WTC11 (cell line): ENCODE data around the gene ZBTB20. TPM values are rescaled to one million over a fixed set of nuclear protein-coding genes. Genes with fewer than 3 reads are reported as not detected.

Experiments
- ATAC-seq: fragments of 200-7000 bp; cut with Tn5 transposase; 2 replicates; pipeline ENCODE4 v1.10.0; 2021; ENCODE audit warnings: mild to moderate bottlenecking, moderate library complexity
- CTCF ChIA-PET: fragments of 300-600 bp; sonication (Branson Sonifier 250); formaldehyde crosslinking; loops from one replicate; lab custom pipeline; 2021; ENCODE audit warnings: antibody characterized with exemption; lab: Charles Lee
- POLR2A ChIA-PET: fragments of 350-600 bp; sonication (Branson Sonifier 250); formaldehyde crosslinking; loops from one replicate; lab custom pipeline; 2021; ENCODE audit warnings: antibody characterized with exemption; lab: Charles Lee
- DNase-seq: peaks from one replicate; pipeline ENCODE4 v3.0.0; 2021; ENCODE audit warnings: low spot score
- H3K27ac Mint-ChIP-seq: 2 replicates; pipeline ENCODE4 v1.8.0; 2021; ENCODE audit warnings: mixed read lengths
- H3K27me3 Mint-ChIP-seq: 2 replicates; pipeline ENCODE4 v1.8.0; 2021; ENCODE audit warnings: low read depth, mild to moderate bottlenecking, moderate library complexity, mixed read lengths
- H3K36me3 Mint-ChIP-seq: 2 replicates; pipeline ENCODE4 v1.8.0; 2021; ENCODE audit warnings: mixed read lengths
- H3K4me1 Mint-ChIP-seq: 2 replicates; pipeline ENCODE4 v1.8.0; 2022; ENCODE audit warnings: mixed read lengths
- H3K4me3 Mint-ChIP-seq: 2 replicates; pipeline ENCODE4 v1.8.0; 2021; ENCODE audit warnings: mild to moderate bottlenecking, moderate library complexity, mixed read lengths
- H3K9me3 Mint-ChIP-seq: 2 replicates; pipeline ENCODE4 v1.8.0; 2021; ENCODE audit warnings: mixed read lengths
- ATF2 ChIP-seq: sonication (generic); formaldehyde crosslinking; IDR thresholded peaks from 2 replicates; pipeline ENCODE4 v1.8.1; 2022; ENCODE audit warnings: low read depth, missing genetic modification reagents, borderline replicate concordance
- ELF4 ChIP-seq: sonication (generic); formaldehyde crosslinking; IDR thresholded peaks from 2 replicates; pipeline ENCODE4 v1.8.1; 2022; ENCODE audit warnings: low read depth, mild to moderate bottlenecking, moderate library complexity, missing genetic modification reagents
- EMX1 ChIP-seq: fragments of 250-450 bp; sonication (Bioruptor Pico); IDR thresholded peaks from 2 replicates; pipeline ENCODE4 v1.8.0; 2021; ENCODE audit warnings: mild to moderate bottlenecking
- FOXJ3 ChIP-seq: sonication (generic); formaldehyde crosslinking; IDR thresholded peaks from 2 replicates; pipeline ENCODE4 v1.9.0; 2021; ENCODE audit warnings: missing genetic modification reagents, mild to moderate bottlenecking, borderline replicate concordance
- GTF2I ChIP-seq: fragments of 250-450 bp; sonication (Bioruptor Pico); conservative IDR thresholded peaks from 2 replicates; pipeline ENCODE4 v1.4.0; 2021; ENCODE audit warnings: mild to moderate bottlenecking
- MXD4 ChIP-seq: fragments of 250-450 bp; sonication (Bioruptor Pico); IDR thresholded peaks from 2 replicates; pipeline ENCODE4 v1.8.0; 2021; ENCODE audit warnings: mild to moderate bottlenecking, moderate library complexity, borderline replicate concordance
- NFATC4 ChIP-seq: fragments of 250-450 bp; sonication (Bioruptor Pico); IDR thresholded peaks from 2 replicates; pipeline ENCODE4 v1.9.0; 2021; ENCODE audit warnings: mild to moderate bottlenecking
- TEAD4 ChIP-seq: sonication (generic); formaldehyde crosslinking; IDR thresholded peaks from 2 replicates; pipeline ENCODE4 v1.8.0; 2022; ENCODE audit warnings: mild to moderate bottlenecking, missing genetic modification reagents
- ZBTB43 ChIP-seq: sonication (generic); formaldehyde crosslinking; IDR thresholded peaks from 2 replicates; pipeline ENCODE4 v1.8.1; 2023; ENCODE audit warnings: mild to moderate bottlenecking, missing genetic modification reagents
- ZNF121 ChIP-seq: sonication (generic); formaldehyde crosslinking; IDR thresholded peaks from 2 replicates; pipeline ENCODE4 v1.8.0; 2023; ENCODE audit warnings: missing genetic modification reagents
- ZNF281 ChIP-seq: sonication (generic); formaldehyde crosslinking; IDR thresholded peaks from 2 replicates; pipeline ENCODE4 v1.8.0; 2023; ENCODE audit warnings: mild to moderate bottlenecking, missing genetic modification reagents
- ZNF416 ChIP-seq: fragments of 250-450 bp; sonication (Bioruptor Pico); IDR thresholded peaks from 2 replicates; pipeline ENCODE4 v1.9.0; 2021; ENCODE audit warnings: mild to moderate bottlenecking, inconsistent platforms
- ZNF512 ChIP-seq: sonication (generic); formaldehyde crosslinking; IDR thresholded peaks from 2 replicates; pipeline ENCODE4 v1.8.1; 2022; ENCODE audit warnings: missing genetic modification reagents, borderline replicate concordance
- total RNA-seq: library from RNA; stranded (reverse); gene quantifications from 3 replicates; pipeline ENCODE4 v1.2.3, GENCODE V29; 2021
- TF ChIP-seq, protein P1 (sequence below): sonication (generic); formaldehyde crosslinking; IDR thresholded peaks from 2 replicates; pipeline ENCODE4 v1.8.1; 2023; ENCODE audit warnings: mild to moderate bottlenecking, missing genetic modification reagents, moderate library complexity
- TF ChIP-seq, protein P2 (sequence below): fragments of 250-450 bp; sonication (Bioruptor Pico); IDR thresholded peaks from 2 replicates; pipeline ENCODE4 v1.9.0; 2021; ENCODE audit warnings: moderate library complexity, mild to moderate bottlenecking, inconsistent platforms, borderline replicate concordance
- TF ChIP-seq, protein P3 (sequence below): fragments of 250-450 bp; sonication (Bioruptor Pico); IDR thresholded peaks from 2 replicates; pipeline ENCODE4 v1.9.0; 2021; ENCODE audit warnings: mild to moderate bottlenecking
- TF ChIP-seq, protein P4 (sequence below): sonication (generic); formaldehyde crosslinking; IDR thresholded peaks from 2 replicates; pipeline ENCODE4 v1.8.1; 2023; ENCODE audit warnings: mild to moderate bottlenecking, missing genetic modification reagents, moderate library complexity
- TF ChIP-seq, protein P5 (sequence below): sonication (generic); formaldehyde crosslinking; IDR thresholded peaks from 2 replicates; pipeline ENCODE4 v1.8.0; 2022; ENCODE audit warnings: missing genetic modification reagents
- TF ChIP-seq, protein P6 (sequence below): fragments of 250-450 bp; sonication (Bioruptor Pico); IDR thresholded peaks from 2 replicates; pipeline ENCODE4 v1.9.0; 2021; ENCODE audit warnings: mild to moderate bottlenecking

The ZBTB20 gene
- total RNA-seq, 1 experiment from 2014 or later, result 1.5 TPM

DNA sequence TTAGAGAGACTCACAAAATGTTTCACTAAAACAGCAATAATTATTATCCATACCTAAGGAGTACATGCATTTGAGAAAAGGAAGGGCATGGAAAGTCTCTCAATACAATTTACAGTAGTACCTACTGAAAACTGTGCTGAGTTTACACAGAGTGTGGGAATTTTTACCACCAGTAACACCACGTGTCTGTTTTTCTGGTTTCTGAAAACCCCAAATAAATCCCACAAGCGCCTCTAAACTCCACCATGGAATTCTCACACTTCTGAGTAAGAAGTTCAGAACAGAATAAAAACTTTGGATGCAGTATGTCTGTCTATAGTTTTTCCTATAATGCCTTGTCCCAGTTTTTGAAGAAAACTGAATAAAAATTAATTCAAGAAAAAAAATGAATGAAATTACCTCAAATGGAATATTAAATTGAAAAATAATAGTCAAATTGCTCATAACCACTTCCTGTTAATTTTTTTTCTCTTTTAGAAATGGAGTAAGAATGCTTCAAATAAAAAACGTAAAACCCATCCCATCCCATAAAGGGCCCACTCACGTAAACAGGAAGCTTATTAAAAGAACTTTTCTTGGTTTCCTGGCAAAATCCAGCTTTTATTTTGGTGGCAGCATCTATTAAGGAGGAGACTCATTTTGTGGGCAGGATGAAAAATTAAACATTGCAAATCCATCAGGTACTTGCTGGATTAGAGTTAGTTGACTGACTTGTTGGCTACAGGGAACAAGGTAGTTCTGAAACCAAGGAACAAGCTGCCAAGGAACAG lies 475.2 kb downstream of the ZBTB20 start:
- ChIA-PET CTCF (no interaction called here), POLR2A (no interaction called here)
- H3K4me1 Mint-ChIP-seq, result peaks cover 37% of the 10 kb centered on the region
- ATAC-seq (no peak), DNase-seq (no peak)
- peaks cover 1% of the 10 kb centered on the region for H3K9me3 Mint-ChIP-seq
- H3K4me3 Mint-ChIP-seq, result no peak overlapping the region
- no peaks in the 10 kb centered on the region for H3K36me3 Mint-ChIP-seq
- H3K27me3 Mint-ChIP-seq, result no peaks in the 10 kb centered on the region
- no peak overlapping the region for H3K27ac Mint-ChIP-seq
- TF ChIP-seq, protein P1, sequence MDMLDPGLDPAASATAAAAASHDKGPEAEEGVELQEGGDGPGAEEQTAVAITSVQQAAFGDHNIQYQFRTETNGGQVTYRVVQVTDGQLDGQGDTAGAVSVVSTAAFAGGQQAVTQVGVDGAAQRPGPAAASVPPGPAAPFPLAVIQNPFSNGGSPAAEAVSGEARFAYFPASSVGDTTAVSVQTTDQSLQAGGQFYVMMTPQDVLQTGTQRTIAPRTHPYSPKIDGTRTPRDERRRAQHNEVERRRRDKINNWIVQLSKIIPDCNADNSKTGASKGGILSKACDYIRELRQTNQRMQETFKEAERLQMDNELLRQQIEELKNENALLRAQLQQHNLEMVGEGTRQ (CRISPR knock-in tag), result no peak
- TF ChIP-seq ZNF121 (CRISPR knock-in tag) (no peak), MXD4 (CRISPR knock-in tag) (no peak), ATF2 (CRISPR knock-in tag) (no peak), ZNF281 (CRISPR knock-in tag) (no peak), ELF4 (CRISPR knock-in tag) (no peak), NFATC4 (CRISPR knock-in tag) (no peak), TEAD4 (CRISPR knock-in tag) (no peak), ZNF416 (no peak), EMX1 (CRISPR knock-in tag) (no peak), ZNF512 (CRISPR knock-in tag) (no peak), FOXJ3 (no peak), GTF2I (CRISPR knock-in tag) (no peak), ZBTB43 (CRISPR knock-in tag) (no peak)
- TF ChIP-seq, protein P2, sequence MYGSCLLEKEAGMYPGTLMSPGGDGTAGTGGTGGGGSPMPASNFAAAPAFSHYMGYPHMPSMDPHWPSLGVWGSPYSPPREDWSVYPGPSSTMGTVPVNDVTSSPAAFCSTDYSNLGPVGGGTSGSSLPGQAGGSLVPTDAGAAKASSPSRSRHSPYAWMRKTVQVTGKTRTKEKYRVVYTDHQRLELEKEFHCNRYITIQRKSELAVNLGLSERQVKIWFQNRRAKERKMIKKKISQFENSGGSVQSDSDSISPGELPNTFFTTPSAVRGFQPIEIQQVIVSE (CRISPR knock-in tag), result no peak
- TF ChIP-seq, protein P3, sequence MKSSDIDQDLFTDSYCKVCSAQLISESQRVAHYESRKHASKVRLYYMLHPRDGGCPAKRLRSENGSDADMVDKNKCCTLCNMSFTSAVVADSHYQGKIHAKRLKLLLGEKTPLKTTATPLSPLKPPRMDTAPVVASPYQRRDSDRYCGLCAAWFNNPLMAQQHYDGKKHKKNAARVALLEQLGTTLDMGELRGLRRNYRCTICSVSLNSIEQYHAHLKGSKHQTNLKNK (CRISPR knock-in tag), result no peak
- TF ChIP-seq, protein P4, sequence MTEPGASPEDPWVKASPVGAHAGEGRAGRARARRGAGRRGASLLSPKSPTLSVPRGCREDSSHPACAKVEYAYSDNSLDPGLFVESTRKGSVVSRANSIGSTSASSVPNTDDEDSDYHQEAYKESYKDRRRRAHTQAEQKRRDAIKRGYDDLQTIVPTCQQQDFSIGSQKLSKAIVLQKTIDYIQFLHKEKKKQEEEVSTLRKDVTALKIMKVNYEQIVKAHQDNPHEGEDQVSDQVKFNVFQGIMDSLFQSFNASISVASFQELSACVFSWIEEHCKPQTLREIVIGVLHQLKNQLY (CRISPR knock-in tag), result no peak
- TF ChIP-seq, protein P5, sequence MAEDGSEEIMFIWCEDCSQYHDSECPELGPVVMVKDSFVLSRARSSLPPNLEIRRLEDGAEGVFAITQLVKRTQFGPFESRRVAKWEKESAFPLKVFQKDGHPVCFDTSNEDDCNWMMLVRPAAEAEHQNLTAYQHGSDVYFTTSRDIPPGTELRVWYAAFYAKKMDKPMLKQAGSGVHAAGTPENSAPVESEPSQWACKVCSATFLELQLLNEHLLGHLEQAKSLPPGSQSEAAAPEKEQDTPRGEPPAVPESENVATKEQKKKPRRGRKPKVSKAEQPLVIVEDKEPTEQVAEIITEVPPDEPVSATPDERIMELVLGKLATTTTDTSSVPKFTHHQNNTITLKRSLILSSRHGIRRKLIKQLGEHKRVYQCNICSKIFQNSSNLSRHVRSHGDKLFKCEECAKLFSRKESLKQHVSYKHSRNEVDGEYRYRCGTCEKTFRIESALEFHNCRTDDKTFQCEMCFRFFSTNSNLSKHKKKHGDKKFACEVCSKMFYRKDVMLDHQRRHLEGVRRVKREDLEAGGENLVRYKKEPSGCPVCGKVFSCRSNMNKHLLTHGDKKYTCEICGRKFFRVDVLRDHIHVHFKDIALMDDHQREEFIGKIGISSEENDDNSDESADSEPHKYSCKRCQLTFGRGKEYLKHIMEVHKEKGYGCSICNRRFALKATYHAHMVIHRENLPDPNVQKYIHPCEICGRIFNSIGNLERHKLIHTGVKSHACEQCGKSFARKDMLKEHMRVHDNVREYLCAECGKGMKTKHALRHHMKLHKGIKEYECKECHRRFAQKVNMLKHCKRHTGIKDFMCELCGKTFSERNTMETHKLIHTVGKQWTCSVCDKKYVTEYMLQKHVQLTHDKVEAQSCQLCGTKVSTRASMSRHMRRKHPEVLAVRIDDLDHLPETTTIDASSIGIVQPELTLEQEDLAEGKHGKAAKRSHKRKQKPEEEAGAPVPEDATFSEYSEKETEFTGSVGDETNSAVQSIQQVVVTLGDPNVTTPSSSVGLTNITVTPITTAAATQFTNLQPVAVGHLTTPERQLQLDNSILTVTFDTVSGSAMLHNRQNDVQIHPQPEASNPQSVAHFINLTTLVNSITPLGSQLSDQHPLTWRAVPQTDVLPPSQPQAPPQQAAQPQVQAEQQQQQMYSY (CRISPR knock-in tag), result no peak
- TF ChIP-seq, protein P6, sequence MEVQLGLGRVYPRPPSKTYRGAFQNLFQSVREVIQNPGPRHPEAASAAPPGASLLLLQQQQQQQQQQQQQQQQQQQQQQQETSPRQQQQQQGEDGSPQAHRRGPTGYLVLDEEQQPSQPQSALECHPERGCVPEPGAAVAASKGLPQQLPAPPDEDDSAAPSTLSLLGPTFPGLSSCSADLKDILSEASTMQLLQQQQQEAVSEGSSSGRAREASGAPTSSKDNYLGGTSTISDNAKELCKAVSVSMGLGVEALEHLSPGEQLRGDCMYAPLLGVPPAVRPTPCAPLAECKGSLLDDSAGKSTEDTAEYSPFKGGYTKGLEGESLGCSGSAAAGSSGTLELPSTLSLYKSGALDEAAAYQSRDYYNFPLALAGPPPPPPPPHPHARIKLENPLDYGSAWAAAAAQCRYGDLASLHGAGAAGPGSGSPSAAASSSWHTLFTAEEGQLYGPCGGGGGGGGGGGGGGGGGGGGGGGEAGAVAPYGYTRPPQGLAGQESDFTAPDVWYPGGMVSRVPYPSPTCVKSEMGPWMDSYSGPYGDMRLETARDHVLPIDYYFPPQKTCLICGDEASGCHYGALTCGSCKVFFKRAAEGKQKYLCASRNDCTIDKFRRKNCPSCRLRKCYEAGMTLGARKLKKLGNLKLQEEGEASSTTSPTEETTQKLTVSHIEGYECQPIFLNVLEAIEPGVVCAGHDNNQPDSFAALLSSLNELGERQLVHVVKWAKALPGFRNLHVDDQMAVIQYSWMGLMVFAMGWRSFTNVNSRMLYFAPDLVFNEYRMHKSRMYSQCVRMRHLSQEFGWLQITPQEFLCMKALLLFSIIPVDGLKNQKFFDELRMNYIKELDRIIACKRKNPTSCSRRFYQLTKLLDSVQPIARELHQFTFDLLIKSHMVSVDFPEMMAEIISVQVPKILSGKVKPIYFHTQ (CRISPR knock-in tag), result no peak
